Stimulated activated CD4-positive, alpha-beta T cell treated with anti-CD3 and anti-CD28 coated beads, Interleukin-4, amount 100 ng/mL, for 24 hours (primary cell): ENCODE measurements around the gene OR10A7.
"Not testable (repeated sequence)": the region's sequence is repeated elsewhere in the genome, so short reads cannot be mapped to it uniquely, and the experiment has no call there.

Experiments
- DNase-seq: peaks from one replicate; pipeline ENCODE4 v3.0.0-alpha.2; 2020

OR10A7 gene

GRCh38 chr12:55220725-55221124, at the start of gene OR10A7:
Gene OR10A7, plus strand, starts transcription at chr12:55221025. Its CDS starts 0 bp downstream, at chr12:55221025.
- DNase-seq, result no peak

GRCh38 chr12:55171445-55171844, 49.4 kb upstream of the OR10A7 start:
- no peak for DNase-seq

- DNase-seq, result not testable (repeated sequence)
Observed at GRCh38 chr12:55171846-55172245, 49.0 kb upstream of the OR10A7 start.

GRCh38 chr12:55172686-55173085, 48.1 kb upstream of the OR10A7 start:
- no peak for DNase-seq

GRCh38 chr12:55173456-55173855, 47.4 kb upstream of the OR10A7 start:
- no peak for DNase-seq

GRCh38 chr12:55188573-55188972, 32.3 kb upstream of the OR10A7 start:
- no peak for DNase-seq

- peak; percentile 68 for DNase-seq
Observed at GRCh38 chr12:55188974-55189556, 31.8 kb upstream of the OR10A7 start.

- no peak for DNase-seq
Observed at GRCh38 chr12:55194382-55194781, 26.4 kb upstream of the OR10A7 start.

- no peak for DNase-seq
Observed at GRCh38 chr12:55226523-55226922, 5.7 kb downstream of the OR10A7 start.

- no peak for DNase-seq
Observed at GRCh38 chr12:55227643-55228042, 6.8 kb downstream of the OR10A7 start.

- DNase-seq, result no peak
Observed at GRCh38 chr12:55244309-55244708, 23.5 kb downstream of the OR10A7 start, which contains the start of gene OR6C74. Gene OR6C74, plus strand, starts transcription at chr12:55244609. Its CDS starts 2,679 bp downstream, at chr12:55247288.

GRCh38 chr12:55246159-55246558, 25.3 kb downstream of the OR10A7 start:
- no peak for DNase-seq

- DNase-seq, result no peak
Observed at GRCh38 chr12:55250944-55251343, 30.1 kb downstream of the OR10A7 start.

GRCh38 chr12:55253281-55253680, 32.5 kb downstream of the OR10A7 start:
- no peak for DNase-seq

GRCh38 chr12:55256831-55257230, 36.0 kb downstream of the OR10A7 start:
- DNase-seq, result no peak

GRCh38 chr12:55258303-55258702, 37.5 kb downstream of the OR10A7 start:
- no peak for DNase-seq
